ENCODE data around the gene AVEN.

AVEN gene

DNA sequence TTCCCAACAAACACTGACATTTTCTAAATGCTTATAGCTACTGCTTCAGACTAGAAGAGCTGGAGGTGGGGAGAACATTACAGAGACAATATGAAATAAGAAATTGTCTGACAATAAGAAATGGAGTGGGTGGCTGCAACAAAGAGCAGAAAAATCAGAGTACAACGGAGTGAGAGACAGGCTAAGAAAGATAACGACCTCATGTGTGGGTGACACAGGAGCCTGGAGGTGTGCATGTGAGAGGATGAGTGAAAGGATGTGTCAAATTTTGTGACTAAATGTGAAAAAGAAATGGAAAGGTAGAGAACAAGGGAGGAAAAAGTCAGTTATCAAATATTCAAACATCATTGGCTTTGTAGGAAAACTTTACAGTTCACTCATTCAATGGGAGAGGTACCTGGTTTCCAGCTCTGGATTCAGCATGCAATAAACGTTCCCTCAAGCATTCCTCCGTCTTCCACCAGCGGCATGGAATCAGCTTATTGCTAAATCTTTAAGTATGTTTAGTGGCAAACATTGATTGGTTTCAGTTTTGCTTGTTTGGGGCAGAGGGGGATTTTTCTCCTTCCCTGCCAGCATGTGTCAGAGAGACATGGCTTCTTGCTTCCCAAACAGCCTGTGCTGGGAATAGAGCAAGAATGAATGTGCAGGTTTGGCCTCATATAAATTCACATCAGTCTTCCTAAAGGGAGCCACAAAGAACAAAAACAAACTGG, 174.5 kb downstream of the AVEN start:
- TF ChIP-seq POLR2AphosphoS5 (IDR thresholded peaks at IDR 0.05; ENCODE audit: low read depth, low read length) = no peak
- no peak for TF ChIP-seq SIN3A (IDR thresholded peaks at IDR 0.05; ENCODE audit: borderline replicate concordance, insufficient read depth, low read length)
- no peak for TF ChIP-seq TAF1 (IDR thresholded peaks at IDR 0.05; ENCODE audit: borderline replicate concordance, insufficient read depth, low read length)
- no peak for TF ChIP-seq FOXP2 (optimal IDR thresholded peaks at IDR 0.05; ENCODE audit: borderline replicate concordance, extremely low read depth, extremely low read length, insufficient read depth)
- TF ChIP-seq, protein P1, sequence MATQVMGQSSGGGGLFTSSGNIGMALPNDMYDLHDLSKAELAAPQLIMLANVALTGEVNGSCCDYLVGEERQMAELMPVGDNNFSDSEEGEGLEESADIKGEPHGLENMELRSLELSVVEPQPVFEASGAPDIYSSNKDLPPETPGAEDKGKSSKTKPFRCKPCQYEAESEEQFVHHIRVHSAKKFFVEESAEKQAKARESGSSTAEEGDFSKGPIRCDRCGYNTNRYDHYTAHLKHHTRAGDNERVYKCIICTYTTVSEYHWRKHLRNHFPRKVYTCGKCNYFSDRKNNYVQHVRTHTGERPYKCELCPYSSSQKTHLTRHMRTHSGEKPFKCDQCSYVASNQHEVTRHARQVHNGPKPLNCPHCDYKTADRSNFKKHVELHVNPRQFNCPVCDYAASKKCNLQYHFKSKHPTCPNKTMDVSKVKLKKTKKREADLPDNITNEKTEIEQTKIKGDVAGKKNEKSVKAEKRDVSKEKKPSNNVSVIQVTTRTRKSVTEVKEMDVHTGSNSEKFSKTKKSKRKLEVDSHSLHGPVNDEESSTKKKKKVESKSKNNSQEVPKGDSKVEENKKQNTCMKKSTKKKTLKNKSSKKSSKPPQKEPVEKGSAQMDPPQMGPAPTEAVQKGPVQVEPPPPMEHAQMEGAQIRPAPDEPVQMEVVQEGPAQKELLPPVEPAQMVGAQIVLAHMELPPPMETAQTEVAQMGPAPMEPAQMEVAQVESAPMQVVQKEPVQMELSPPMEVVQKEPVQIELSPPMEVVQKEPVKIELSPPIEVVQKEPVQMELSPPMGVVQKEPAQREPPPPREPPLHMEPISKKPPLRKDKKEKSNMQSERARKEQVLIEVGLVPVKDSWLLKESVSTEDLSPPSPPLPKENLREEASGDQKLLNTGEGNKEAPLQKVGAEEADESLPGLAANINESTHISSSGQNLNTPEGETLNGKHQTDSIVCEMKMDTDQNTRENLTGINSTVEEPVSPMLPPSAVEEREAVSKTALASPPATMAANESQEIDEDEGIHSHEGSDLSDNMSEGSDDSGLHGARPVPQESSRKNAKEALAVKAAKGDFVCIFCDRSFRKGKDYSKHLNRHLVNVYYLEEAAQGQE (IDR thresholded peaks at IDR 0.05; ENCODE audit: insufficient read depth in 1 of 2, low read depth in 2 of 2, low read length in 2 of 2) = no peak

DNA sequence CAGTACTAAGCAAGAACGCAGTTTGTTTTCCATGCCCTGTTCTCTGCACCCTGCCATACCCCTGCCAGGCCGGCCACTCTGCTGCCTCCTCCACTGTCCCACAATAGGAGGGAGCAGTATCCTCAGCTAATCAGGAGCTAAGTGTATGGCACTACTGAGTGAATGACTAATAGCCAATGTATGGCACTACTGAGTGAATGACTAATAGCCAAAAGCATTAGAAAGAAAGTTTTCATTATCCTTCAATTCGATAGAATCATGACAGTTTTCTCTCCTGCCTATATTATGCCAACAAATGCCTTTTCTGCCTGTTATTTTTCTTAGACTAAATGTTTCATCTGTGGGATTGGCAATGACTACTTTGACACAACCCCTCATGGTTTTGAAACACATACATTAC, 178.2 kb downstream of the AVEN start:
- TF ChIP-seq POLR2AphosphoS5 (IDR thresholded peaks at IDR 0.05; ENCODE audit: low read depth, low read length) (no peak), TAF1 (IDR thresholded peaks at IDR 0.05; ENCODE audit: borderline replicate concordance, insufficient read depth, low read length) (no peak), SIN3A (IDR thresholded peaks at IDR 0.05; ENCODE audit: borderline replicate concordance, insufficient read depth, low read length) (no peak), FOXP2 (optimal IDR thresholded peaks at IDR 0.05; ENCODE audit: borderline replicate concordance, extremely low read depth, extremely low read length, insufficient read depth) (no peak)
- TF ChIP-seq, protein P1 (IDR thresholded peaks at IDR 0.05; ENCODE audit: insufficient read depth in 1 of 2, low read depth in 2 of 2, low read length in 2 of 2) = no peak

DNA sequence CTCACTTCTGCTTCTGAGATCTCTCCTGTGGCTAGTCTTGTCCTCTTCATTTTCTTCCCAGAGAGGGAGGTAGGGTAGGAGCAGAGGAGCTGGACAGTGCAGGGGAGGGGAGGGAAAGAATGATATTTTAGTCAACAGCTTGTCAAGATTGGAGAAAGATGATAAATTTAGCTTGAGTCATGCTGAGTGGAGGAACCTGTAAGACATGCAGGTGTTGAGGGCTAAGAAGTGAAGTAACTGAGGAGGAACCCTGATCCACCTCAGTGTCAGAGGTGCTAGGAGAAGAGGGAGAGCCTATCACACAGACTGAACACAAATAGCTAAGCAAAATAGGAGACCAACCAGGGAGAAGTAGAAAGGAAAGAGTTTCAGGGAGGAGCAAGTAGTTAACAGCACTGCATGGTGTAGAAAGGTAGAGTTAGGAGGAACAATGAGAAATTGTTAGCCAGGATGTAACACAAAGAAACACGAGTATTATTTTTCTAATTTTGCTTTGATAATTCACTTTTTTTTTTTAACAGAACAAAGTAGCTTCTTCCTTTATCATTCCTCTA, 178.9 kb downstream of the AVEN start:
- no peak for TF ChIP-seq TAF1 (IDR thresholded peaks at IDR 0.05; ENCODE audit: borderline replicate concordance, insufficient read depth, low read length)
- TF ChIP-seq POLR2AphosphoS5 (IDR thresholded peaks at IDR 0.05; ENCODE audit: low read depth, low read length) = no peak
- no peak for TF ChIP-seq SIN3A (IDR thresholded peaks at IDR 0.05; ENCODE audit: borderline replicate concordance, insufficient read depth, low read length)
- no peak for TF ChIP-seq FOXP2 (optimal IDR thresholded peaks at IDR 0.05; ENCODE audit: borderline replicate concordance, extremely low read depth, extremely low read length, insufficient read depth)
- TF ChIP-seq, protein P1 (IDR thresholded peaks at IDR 0.05; ENCODE audit: insufficient read depth in 1 of 2, low read depth in 2 of 2, low read length in 2 of 2) = no peak

DNA sequence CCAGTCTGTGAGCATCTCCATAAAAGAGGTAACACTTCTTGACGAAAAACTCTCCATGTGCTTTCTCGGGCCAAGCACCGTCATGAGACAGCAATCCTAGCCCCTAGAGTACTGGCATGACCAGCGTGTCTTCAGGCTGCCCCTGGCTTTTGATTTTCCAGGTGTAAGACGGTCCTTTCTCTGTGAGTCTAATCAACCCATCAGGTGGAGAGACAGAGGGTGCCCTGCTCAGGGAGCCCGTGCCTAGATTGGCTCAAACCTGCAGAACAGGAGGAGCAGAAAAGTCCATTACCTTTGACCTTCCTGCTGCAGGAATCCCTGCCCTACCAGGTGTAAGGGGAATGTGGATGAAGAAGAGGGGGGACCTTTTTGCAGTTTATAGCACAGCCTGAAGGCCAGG, 180.2 kb downstream of the AVEN start:
- TF ChIP-seq SIN3A (IDR thresholded peaks at IDR 0.05; ENCODE audit: borderline replicate concordance, insufficient read depth, low read length) (no peak), FOXP2 (optimal IDR thresholded peaks at IDR 0.05; ENCODE audit: borderline replicate concordance, extremely low read depth, extremely low read length, insufficient read depth) (no peak), TAF1 (IDR thresholded peaks at IDR 0.05; ENCODE audit: borderline replicate concordance, insufficient read depth, low read length) (no peak), POLR2AphosphoS5 (IDR thresholded peaks at IDR 0.05; ENCODE audit: low read depth, low read length) (no peak)
- TF ChIP-seq, protein P1 (IDR thresholded peaks at IDR 0.05; ENCODE audit: insufficient read depth in 1 of 2, low read depth in 2 of 2, low read length in 2 of 2) = no peak

Measured in PFSK-1 (cell line).